Stomach smooth muscle (tissue), 2 donors: ENCODE results near the gene CARS2.

ENCODE experiments used
- H3K27ac ChIP-seq: one replicate; pipeline ENCODE4 v1.7.0; 2013; ENCODE audit warnings: mild to moderate bottlenecking, low read length, inconsistent platforms
- H3K27me3 ChIP-seq, 2 donors: one replicate each; pipeline ENCODE4 v1.7.0; 2013; ENCODE audit warnings: low read length in 2 of 2; ENCODE audit not compliant: insufficient read depth in 2 of 2, control insufficient read depth in 1 of 2
- H3K36me3 ChIP-seq, 2 donors: one replicate each; pipeline ENCODE4 v1.7.0; 2013; ENCODE audit warnings: low read length in 2 of 2; ENCODE audit not compliant: control insufficient read depth in 2 of 2, insufficient read depth in 2 of 2
- H3K4me1 ChIP-seq: one replicate; pipeline ENCODE4 v1.7.0; 2013; ENCODE audit warnings: low read length; ENCODE audit not compliant: control insufficient read depth, insufficient read depth
- H3K4me3 ChIP-seq, 2 donors: one replicate each; pipeline ENCODE4 v1.7.0; 2013; ENCODE audit warnings: low read length in 2 of 2
- H3K9ac ChIP-seq, 2 donors: one replicate each; pipeline ENCODE4 v1.7.0; 2013; ENCODE audit warnings: low read length in 2 of 2, mild to moderate bottlenecking in 1 of 2
- H3K9me3 ChIP-seq, 2 donors: one replicate each; pipeline ENCODE4 v1.7.0; 2013; ENCODE audit warnings: low read length in 2 of 2; ENCODE audit not compliant: control insufficient read depth in 2 of 2
- donor health status: healthy.
- donor health status: Pancreatic carcinoma.

The CARS2 gene

DNA sequence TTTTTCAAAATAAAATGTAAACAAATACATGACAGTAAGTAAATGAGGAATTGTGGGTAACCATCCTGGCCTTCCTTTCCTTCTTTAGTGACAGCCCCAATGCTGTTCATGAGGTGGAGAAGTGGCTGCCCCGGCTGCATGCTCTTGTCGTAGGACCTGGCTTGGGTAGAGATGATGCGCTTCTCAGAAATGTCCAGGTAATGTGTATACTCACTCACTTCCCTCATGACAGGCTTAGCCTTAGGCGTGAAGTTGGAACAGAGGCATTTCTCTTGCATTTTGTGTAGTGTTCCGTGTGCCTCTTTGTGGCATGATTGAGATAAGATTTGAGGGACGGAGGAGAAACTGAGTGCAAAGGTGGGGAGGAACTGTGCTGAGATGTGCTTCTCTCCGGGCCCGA lies 78.6 kb downstream of the CARS2 start:
- Histone ChIP-seq H3K27ac (peak overlapping the region; percentile 89), H3K9me3 (no peaks in the 10 kb centered on the region), H3K9ac (no peak overlapping the region), H3K4me1 (peaks cover 66% of the 10 kb centered on the region), H3K36me3 (peaks cover 18 to 34% of the 10 kb centered on the region in 2 donors), H3K27me3 (no peaks in the 10 kb centered on the region), H3K4me3 (no peak overlapping the region)

DNA sequence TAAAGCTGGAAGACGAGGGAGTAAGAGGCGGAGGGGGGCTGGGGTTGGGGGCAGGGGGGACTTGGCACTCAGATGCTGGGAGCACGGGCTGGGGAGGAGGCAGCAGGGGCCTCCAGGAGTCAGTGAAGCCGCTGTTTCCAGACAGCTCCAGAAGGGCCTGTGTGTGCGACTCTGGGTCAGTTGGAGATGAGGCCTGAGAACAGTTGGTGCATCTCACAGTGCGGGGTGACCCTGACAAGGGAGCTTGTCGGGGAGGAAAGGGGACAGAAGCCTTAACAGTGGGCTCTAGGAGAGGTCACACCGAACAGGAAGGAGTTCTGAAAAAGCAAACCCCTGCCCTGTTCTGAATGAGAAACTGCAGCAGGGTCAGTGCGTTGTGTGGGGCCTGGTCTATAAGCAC lies 79.4 kb downstream of the CARS2 start:
- Histone ChIP-seq H3K9ac (no peak overlapping the region), H3K9me3 (no peaks in the 10 kb centered on the region), H3K27ac (peak overlapping the region; percentile 49), H3K4me3 (no peak overlapping the region), H3K4me1 (peaks cover 63% of the 10 kb centered on the region), H3K27me3 (no peaks in the 10 kb centered on the region), H3K36me3 (peaks cover 16 to 36% of the 10 kb centered on the region in 2 donors)

DNA sequence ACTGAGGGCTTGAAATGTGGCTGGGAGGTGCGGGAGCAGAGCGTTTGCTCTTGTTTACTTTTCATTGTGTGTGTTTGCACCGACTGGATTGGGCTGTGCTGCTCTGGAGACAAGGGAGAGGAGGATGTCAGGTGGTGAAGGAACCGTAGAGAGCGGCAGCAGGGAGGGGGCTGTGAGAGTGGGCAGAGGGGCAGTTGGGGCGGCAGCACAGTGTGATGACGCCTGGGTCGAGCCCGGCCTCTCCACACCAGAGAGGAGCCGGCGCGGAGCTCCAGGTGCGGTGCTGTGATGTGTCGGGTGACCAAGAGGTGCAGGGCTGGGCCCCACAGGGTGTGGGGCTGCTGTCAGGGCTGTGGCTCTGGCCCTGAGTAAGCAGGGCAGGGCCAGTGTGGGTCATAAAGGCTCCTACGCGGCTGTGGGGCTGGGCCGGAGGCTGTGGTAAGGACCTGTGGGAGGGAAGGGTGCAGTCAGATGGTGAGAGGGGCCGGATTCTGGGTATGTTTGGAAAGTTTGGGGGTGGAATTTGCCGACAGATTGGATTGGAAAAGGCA lies 80.1 kb downstream of the CARS2 start:
- Histone ChIP-seq H3K27ac (peak overlapping the region; percentile 58), H3K36me3 (peaks cover 14 to 34% of the 10 kb centered on the region in 2 donors), H3K27me3 (no peaks in the 10 kb centered on the region), H3K4me1 (peaks cover 57% of the 10 kb centered on the region), H3K4me3 (peak overlapping the region in 1 of 2 donors; percentile 35), H3K9ac (peak overlapping the region in 1 of 2 donors; percentile 13), H3K9me3 (no peaks in the 10 kb centered on the region)

DNA sequence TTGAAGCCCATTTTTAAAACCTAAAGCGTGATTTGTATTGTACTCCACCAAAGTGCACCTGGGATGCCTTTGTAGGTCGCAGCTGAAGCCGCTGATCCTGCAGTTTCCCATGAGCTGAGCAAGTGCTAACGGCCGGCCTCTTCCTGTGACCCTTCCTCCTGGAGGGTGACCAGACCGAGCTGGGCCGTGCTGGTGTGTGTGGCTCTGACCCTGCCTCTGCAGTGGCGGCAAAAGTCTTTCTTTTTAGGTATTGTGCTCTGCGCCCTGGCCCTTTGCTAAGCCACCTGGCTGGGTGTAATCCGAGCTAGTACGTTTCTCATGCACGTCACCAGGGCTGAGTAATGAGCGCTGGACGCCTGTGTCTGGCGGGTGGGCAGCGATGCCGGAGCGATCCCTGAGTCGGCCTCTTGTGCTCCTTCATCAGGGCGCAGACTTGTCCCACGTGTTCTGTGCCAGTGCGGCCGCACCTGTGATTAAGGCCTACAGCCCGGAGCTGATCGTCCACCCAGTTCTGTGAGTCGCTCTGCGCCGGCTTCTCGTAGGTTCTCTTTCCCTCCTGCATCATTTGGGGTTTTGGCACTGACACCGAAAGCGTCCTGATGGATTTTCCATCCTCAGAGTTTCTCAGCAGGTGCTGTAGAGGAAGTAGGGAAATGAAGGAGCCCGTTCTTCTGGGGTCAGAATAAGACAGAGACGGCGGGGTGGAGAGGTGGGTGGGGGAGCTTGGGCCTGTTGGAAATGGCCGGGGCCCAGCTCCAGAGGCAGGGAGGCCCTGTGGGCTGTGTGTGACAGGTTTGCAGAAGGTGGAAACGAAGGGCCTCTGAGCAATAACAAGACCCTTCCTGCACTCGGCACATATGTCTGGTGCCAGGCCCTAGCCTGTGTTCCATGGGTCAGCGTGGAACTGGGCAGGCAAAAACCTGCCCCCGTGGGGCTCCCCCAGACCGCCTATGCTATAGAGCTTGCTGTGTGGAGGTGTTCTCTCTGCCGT lies 80.9 kb downstream of the CARS2 start:
- H3K4me1 ChIP-seq: peaks cover 49% of the 10 kb centered on the region
- peak overlapping the region in 1 of 2 donors; percentile 35 for H3K4me3 ChIP-seq
- H3K36me3 ChIP-seq: peaks cover 14 to 32% of the 10 kb centered on the region in 2 donors
- no peaks in the 10 kb centered on the region for H3K27me3 ChIP-seq
- peak overlapping the region in 1 of 2 donors; percentile 13 for H3K9ac ChIP-seq
- H3K27ac ChIP-seq: peak overlapping the region; percentile 58
- no peaks in the 10 kb centered on the region for H3K9me3 ChIP-seq

DNA sequence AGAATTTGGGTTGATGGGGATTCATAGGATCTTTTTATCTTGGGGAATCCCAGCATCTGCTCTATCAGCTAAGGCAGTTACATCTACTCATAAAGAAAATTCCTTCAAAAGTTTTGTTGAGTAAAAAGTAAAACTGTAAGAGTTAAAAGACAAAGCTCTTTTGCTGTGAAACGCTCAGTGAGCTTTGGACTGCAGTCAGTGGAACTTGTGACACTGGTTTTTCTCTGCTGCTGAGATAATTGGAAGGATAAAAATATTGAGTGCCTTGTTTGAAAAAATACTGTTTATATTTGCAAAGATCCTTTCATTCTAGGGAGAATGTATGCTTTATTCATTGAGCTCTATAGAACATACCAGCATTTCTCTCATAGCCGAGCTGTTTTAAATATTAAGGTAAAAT lies 85.3 kb downstream of the CARS2 start:
- H3K4me1 ChIP-seq: peaks cover 50% of the 10 kb centered on the region
- H3K36me3 ChIP-seq: peaks cover 14 to 21% of the 10 kb centered on the region in 2 donors
- no peak overlapping the region for H3K27ac ChIP-seq

DNA sequence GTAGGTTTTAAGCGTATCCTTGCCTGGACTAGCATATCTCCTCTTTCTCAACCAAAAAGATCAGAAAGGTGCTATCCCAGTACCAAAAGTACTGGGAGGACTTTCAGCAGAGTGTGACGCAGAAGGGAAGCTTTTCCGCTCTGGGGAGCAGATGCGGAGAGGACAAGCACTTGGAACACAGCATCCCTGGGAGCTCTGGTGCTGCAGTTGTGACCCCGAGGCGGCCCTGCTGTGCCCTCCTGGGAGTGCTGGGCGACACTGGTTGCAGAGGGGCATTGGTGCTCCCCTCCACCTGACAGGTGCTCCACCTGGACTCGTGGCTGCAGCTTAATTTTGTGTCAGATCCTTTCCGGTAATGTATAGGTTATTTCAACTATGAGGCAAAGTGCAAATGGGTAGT lies 87.1 kb downstream of the CARS2 start:
- peaks cover 44% of the 10 kb centered on the region for H3K4me1 ChIP-seq
- H3K4me3 ChIP-seq: peak overlapping the region in 1 of 2 donors; percentile 36
- peak overlapping the region; percentile 90 for H3K27ac ChIP-seq

More for the DNA sequence above, 85.3 kb downstream of the CARS2 start:
- Histone ChIP-seq H3K4me3 (no peak overlapping the region), H3K9me3 (no peaks in the 10 kb centered on the region), H3K27me3 (no peaks in the 10 kb centered on the region), H3K9ac (no peak overlapping the region)

DNA sequence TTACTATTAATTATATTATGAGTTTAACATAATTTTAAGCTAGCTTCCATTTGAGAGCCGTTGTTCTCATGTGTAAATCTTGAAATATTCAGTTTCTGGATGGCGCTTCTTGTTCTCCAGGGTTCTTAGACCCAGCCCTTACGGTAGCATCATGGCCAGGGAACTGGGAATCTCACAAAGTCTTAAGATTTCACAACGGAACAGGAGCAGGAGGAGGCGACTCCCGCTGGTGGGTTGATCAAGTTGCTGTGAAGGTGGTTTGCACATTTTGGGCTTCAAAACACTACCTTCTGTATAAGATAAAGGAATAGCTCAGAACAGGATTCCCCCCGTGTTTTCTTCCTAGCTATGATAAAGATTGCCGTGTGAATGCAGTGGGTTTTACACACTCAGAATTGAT lies 87.7 kb downstream of the CARS2 start:
- peaks cover 6 to 9% of the 10 kb centered on the region in 2 donors for H3K36me3 ChIP-seq
- peaks cover 42% of the 10 kb centered on the region for H3K4me1 ChIP-seq
- H3K4me3 ChIP-seq: peak overlapping the region; percentile 22 to 60
- H3K27ac ChIP-seq: peak overlapping the region; percentile 90
- H3K27me3 ChIP-seq: no peaks in the 10 kb centered on the region
- H3K9ac ChIP-seq: peak overlapping the region; percentile 87 to 90
- H3K9me3 ChIP-seq: no peaks in the 10 kb centered on the region

More for the DNA sequence above, 87.1 kb downstream of the CARS2 start:
- peaks cover 10 to 13% of the 10 kb centered on the region in 2 donors for H3K36me3 ChIP-seq
- H3K9me3 ChIP-seq: no peaks in the 10 kb centered on the region
- peak overlapping the region in 1 of 2 donors; percentile 90 for H3K9ac ChIP-seq
- H3K27me3 ChIP-seq: no peaks in the 10 kb centered on the region

DNA sequence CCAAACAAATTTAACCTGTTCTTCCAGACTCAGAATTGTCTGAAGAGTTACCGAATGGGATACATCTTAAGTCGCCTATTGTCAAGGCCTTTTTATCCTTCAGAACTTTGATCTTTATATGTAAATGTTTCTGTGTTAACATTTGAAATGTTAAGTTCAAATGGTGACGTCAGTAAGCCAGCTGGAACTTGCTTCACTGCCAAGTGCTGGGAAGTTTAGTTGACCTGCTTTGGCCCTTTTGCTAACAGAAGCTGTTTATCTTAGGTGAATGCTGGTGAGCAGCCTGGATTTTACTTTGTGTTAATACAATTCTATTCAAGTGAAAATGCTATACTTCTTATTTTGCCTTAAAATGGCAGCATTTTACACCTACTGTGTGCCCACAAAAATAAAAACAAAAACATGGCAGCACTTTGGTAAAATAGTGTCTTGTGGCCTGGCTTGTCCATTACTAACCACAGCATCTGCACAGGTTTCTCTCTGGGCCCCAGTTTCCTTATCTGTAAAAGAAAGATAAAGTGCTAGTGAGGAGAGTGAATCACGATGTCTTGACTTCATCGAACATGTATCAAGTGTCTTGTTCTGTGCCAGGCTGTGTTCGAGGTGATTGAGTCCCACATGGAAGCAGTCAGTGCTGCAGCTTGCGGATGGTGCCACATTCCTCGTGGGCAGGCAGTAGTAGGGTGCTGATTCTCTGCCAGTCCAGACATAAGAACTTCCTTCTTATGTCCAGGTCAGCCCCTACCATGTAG lies 88.4 kb downstream of the CARS2 start:
- Histone ChIP-seq H3K4me3 (peak overlapping the region; percentile 60 to 89), H3K9ac (peak overlapping the region; percentile 87 to 90), H3K4me1 (peaks cover 41% of the 10 kb centered on the region)

DNA sequence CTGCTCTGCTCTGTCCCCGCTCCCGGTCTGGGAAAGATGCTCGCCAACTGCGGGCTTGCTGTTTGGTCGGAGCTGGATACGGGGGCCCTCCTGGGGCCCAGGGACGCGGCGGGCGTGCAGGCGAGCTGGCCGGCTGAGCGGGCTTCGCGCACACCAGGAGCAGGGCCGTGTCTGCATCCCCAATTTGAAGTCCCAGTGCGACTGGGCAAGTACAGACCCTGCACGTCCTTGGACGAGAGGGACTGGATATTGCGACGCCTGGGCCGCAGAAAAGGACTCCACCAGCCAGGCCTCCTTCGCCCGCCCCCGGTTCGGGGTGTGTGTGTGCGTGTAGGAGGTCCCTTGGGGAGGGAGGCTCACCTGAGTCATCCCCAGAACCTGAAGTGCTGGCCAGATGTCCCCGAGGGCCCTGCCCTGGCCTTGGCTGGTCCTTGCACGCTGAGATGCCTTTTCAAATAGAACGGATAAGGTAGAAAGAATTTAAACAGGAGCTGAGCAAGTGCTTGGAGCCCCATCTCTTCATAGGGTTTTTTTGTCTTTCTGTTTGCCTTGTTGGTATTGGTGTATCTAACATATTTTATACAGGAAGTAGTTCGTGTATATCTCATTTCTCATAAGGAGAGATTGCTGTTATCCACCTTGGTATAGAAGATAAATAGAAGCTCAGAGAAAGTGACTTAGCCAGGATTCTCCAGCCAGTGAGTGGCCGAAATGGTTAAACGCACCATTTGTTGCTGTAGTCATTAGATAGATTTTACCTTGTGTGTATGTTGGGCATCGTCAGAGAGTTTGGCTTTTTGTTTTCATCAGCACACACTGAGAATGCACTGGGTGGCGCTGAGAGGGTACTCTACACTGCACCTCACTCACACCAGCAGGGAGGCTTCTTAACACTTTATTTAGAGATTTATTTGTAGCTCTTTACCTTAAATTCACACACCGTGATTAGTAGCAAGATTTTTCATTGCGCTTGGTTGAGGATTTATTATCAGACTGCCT lies 89.5 kb downstream of the CARS2 start:
- Histone ChIP-seq H3K4me1 (peaks cover 41% of the 10 kb centered on the region), H3K9me3 (no peaks in the 10 kb centered on the region), H3K36me3 (no peaks in the 10 kb centered on the region), H3K27ac (peak overlapping the region; percentile 90), H3K27me3 (no peaks in the 10 kb centered on the region), H3K9ac (peak overlapping the region; percentile 87 to 90), H3K4me3 (peak overlapping the region; percentile 78 to 89)

More for the DNA sequence above, 88.4 kb downstream of the CARS2 start:
- Histone ChIP-seq H3K9me3 (no peaks in the 10 kb centered on the region), H3K36me3 (peaks cover 0 to 3% of the 10 kb centered on the region in 2 donors), H3K27ac (peak overlapping the region; percentile 90), H3K27me3 (no peaks in the 10 kb centered on the region)
